Caco-2 (cell line): Measurements from ENCODE around the gene COX7A2. TPM values are rescaled to one million over a fixed set of nuclear protein-coding genes. Genes with fewer than 3 reads are reported as not detected.

Experiments
- BruUV-seq: library from RNA; stranded (reverse); fragments of 400-500 nt; replicated peaks from 2 replicates; lab custom pipeline; 2021; lab: Mats Ljungman, UMichigan
- CTCF ChIA-PET: fragments of 300-600 bp; sonication (Branson Sonifier 250); formaldehyde crosslinking; loops from one replicate; lab custom pipeline; 2022; ENCODE audit warnings: antibody characterized with exemption; lab: Charles Lee
- POLR2A ChIA-PET: fragments of 300-600 bp; sonication (Branson Sonifier 250); formaldehyde crosslinking; loops from one replicate; lab custom pipeline; 2022; ENCODE audit warnings: antibody characterized with exemption; lab: Charles Lee
- DNase-seq, 2 experiments: peaks; one replicate each; pipeline versions ENCODE4 v3.0.0 to v3.0.0-alpha.2; 2020 to 2022
- H3K27me3 ChIP-seq: replicated peaks from 2 replicates; pipeline ENCODE4 v1.6.0; 2011; ENCODE audit warnings: low read length; ENCODE audit not compliant: control insufficient read depth, insufficient read depth
- H3K36me3 ChIP-seq: 2 replicates; pipeline ENCODE4 v1.5.1; 2011; ENCODE audit warnings: low read length; ENCODE audit not compliant: control insufficient read depth, insufficient read depth
- H3K4me1 ChIP-seq: fragments of 250-450 bp; sonication (Bioruptor Pico); 2 replicates; pipeline ENCODE4 v1.5.1; 2020; ENCODE audit warnings: mild to moderate bottlenecking
- H3K4me3 ChIP-seq: 2 replicates; pipeline ENCODE4 v1.5.1; 2011; ENCODE audit warnings: low read depth, mild to moderate bottlenecking, control low read depth, low read length
- H3K9me3 ChIP-seq: fragments of 250-450 bp; sonication (Bioruptor Pico); 2 replicates; pipeline ENCODE4 v1.5.1; 2020; ENCODE audit warnings: mild to moderate bottlenecking, moderate library complexity
- H3K27ac Mint-ChIP-seq: one replicate; pipeline ENCODE4 v1.8.0; 2022; ENCODE audit warnings: mixed read lengths; ENCODE audit not compliant: unreplicated experiment
- H3K27me3 Mint-ChIP-seq: one replicate; pipeline ENCODE4 v1.8.0; 2022; ENCODE audit warnings: mixed read lengths; ENCODE audit not compliant: insufficient read depth, unreplicated experiment
- H3K36me3 Mint-ChIP-seq: one replicate; pipeline ENCODE4 v1.8.0; 2022; ENCODE audit warnings: mild to moderate bottlenecking, mixed read lengths; ENCODE audit not compliant: insufficient read depth, unreplicated experiment
- H3K4me1 Mint-ChIP-seq: one replicate; pipeline ENCODE4 v1.8.0; 2022; ENCODE audit warnings: low read depth, mixed read lengths; ENCODE audit not compliant: unreplicated experiment
- H3K4me3 Mint-ChIP-seq: one replicate; pipeline ENCODE4 v1.8.0; 2022; ENCODE audit warnings: mild to moderate bottlenecking, moderate library complexity, mixed read lengths; ENCODE audit not compliant: unreplicated experiment
- H3K9me3 Mint-ChIP-seq: one replicate; pipeline ENCODE4 v1.8.0; 2022; ENCODE audit warnings: mixed read lengths; ENCODE audit not compliant: unreplicated experiment
- intact Hi-C: fragments of 100-400 bp; cut with micrococcal nuclease; formaldehyde crosslinking; loops from one replicate; pipeline ENCODE4 v1.10.0; 2022; ENCODE audit not compliant: unreplicated experiment
- total RNA-seq: library from RNA; stranded (reverse); gene quantifications from 2 replicates; pipeline ENCODE4 v1.2.3, GENCODE V29; 2022
- TF ChIP-seq, protein P1 (sequence below), 2 experiments: fragments of 200-600 bp in 1 of 2; IDR thresholded peaks; 1 replicate in 1 of 2; 2 replicates in 1 of 2; pipeline versions ENCODE4 v1.5.1 to v1.8.0; 2011 to 2022; ENCODE audit warnings: antibody characterized with exemption in 1 of 2, control low read depth in 1 of 2, inconsistent platforms in 1 of 2, low read depth in 1 of 2, low read length in 1 of 2, mild to moderate bottlenecking in 1 of 2, moderate library complexity in 1 of 2; ENCODE audit not compliant: insufficient read depth in 1 of 2, severe bottlenecking in 1 of 2, unreplicated experiment in 1 of 2

Gene COX7A2
- total RNA-seq, 1 experiment from 2014 or later: 381 TPM

DNA sequence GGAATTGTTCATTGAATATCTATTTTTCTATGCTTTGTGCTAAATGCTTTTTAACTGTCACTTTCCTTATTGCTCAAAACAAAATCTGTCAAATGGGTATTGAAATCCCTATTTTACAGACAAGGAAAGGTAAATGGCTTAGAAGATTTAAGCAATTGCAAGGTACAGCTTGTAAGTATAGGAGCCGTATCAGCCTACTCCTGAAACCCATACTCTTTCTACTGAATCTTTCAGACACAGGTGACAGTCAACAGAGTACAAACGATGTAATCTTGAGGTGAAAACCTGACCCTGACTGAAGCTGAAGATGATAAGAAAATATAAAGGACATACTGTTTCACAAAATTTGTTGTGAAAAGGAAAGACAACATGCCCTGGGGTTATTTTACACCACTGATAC, 7.0 kb upstream of the COX7A2 start:
- Mint-ChIP-seq H3K27me3 (no peaks in the 10 kb centered on the region), H3K9me3 (no peaks in the 10 kb centered on the region), H3K27ac (no peak overlapping the region), H3K4me3 (no peak overlapping the region), H3K4me1 (no peaks in the 10 kb centered on the region), H3K36me3 (no peaks in the 10 kb centered on the region)
- intact Hi-C loops: no loop called here
- Histone ChIP-seq H3K4me1 (no peaks in the 10 kb centered on the region), H3K36me3 (no peaks in the 10 kb centered on the region), H3K9me3 (no peaks in the 10 kb centered on the region), H3K27me3 (no peaks in the 10 kb centered on the region), H3K4me3 (no peak overlapping the region)
- TF ChIP-seq, protein P1, sequence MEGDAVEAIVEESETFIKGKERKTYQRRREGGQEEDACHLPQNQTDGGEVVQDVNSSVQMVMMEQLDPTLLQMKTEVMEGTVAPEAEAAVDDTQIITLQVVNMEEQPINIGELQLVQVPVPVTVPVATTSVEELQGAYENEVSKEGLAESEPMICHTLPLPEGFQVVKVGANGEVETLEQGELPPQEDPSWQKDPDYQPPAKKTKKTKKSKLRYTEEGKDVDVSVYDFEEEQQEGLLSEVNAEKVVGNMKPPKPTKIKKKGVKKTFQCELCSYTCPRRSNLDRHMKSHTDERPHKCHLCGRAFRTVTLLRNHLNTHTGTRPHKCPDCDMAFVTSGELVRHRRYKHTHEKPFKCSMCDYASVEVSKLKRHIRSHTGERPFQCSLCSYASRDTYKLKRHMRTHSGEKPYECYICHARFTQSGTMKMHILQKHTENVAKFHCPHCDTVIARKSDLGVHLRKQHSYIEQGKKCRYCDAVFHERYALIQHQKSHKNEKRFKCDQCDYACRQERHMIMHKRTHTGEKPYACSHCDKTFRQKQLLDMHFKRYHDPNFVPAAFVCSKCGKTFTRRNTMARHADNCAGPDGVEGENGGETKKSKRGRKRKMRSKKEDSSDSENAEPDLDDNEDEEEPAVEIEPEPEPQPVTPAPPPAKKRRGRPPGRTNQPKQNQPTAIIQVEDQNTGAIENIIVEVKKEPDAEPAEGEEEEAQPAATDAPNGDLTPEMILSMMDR (IDR thresholded peaks at IDR 0.05; ENCODE audit: insufficient read depth in 1 of 2, low read depth in 1 of 2, low read length in 1 of 2, severe bottlenecking in 1 of 2, unreplicated experiment in 1 of 2): no peak
- CTCF ChIA-PET: no interaction called here
- BruUV-seq: no TSS peak
- no peak for DNase-seq
- POLR2A ChIA-PET: no interaction called here

DNA sequence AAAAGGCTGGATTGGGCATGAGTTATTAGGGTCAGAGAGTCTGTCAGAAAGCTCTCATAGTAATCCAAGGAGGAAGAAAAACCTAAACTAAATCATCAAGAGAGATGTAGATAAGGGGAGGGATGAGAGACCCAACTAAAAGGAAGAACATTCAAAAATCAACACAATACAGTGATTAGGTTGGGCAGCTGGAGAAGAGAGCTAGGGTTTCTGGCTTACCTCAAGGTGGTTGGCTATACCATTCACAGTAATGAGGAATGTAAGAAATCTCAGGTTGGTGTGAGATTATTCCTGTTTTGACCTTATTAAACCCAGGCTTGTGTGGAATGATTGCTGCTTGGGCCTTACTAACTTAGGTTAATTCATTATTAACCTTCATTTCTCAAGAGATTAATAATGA, 6.2 kb upstream of the COX7A2 start:
- intact Hi-C loops: no loop called here
- H3K9me3 Mint-ChIP-seq: no peaks in the 10 kb centered on the region
- Histone ChIP-seq H3K4me3 (no peak overlapping the region), H3K27me3 (no peaks in the 10 kb centered on the region), H3K36me3 (no peaks in the 10 kb centered on the region), H3K4me1 (no peaks in the 10 kb centered on the region), H3K9me3 (no peaks in the 10 kb centered on the region)
- BruUV-seq: no TSS peak
- H3K36me3 Mint-ChIP-seq: no peaks in the 10 kb centered on the region
- ChIA-PET CTCF (no interaction called here), POLR2A (no interaction called here)
- H3K4me3 Mint-ChIP-seq: no peak overlapping the region
- H3K27ac Mint-ChIP-seq: no peak overlapping the region
- no peaks in the 10 kb centered on the region for H3K27me3 Mint-ChIP-seq
- TF ChIP-seq, protein P1 (IDR thresholded peaks at IDR 0.05; ENCODE audit: insufficient read depth in 1 of 2, low read depth in 1 of 2, low read length in 1 of 2, severe bottlenecking in 1 of 2, unreplicated experiment in 1 of 2): no peak
- H3K4me1 Mint-ChIP-seq: no peaks in the 10 kb centered on the region
- DNase-seq: no peak

DNA sequence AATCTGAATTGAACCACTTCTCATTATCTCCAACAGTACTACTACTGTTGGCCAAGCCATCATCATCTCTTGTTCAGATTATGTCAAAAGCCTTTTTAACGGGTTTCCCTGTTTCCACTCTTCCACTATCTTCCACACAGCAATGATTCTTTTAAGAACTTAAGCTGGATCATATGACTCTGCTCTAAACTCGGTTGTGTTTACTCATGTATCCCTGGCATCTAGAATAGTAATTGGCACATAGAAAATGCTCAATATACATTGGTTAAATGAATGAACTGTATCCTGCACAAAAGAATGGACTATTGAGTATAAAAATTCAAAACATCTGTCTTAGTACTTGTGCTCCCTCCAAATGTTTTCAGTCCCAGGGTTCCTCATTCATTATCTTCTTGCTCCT, 2.8 kb upstream of the COX7A2 start:
- no peaks in the 10 kb centered on the region for H3K36me3 ChIP-seq
- H3K27me3 ChIP-seq: no peaks in the 10 kb centered on the region
- no peaks in the 10 kb centered on the region for H3K9me3 ChIP-seq
- POLR2A ChIA-PET: no interaction called here
- no peaks in the 10 kb centered on the region for H3K9me3 Mint-ChIP-seq
- H3K4me1 Mint-ChIP-seq: no peaks in the 10 kb centered on the region
- H3K4me3 ChIP-seq: no peak overlapping the region
- H3K4me3 Mint-ChIP-seq: no peak overlapping the region
- peaks cover 3% of the 10 kb centered on the region; the same call in 1 of the 2 replicates for H3K4me1 ChIP-seq
- DNase-seq: no peak
- intact Hi-C loops: no loop called here
- CTCF ChIA-PET: no interaction called here
- H3K27me3 Mint-ChIP-seq: no peaks in the 10 kb centered on the region
- peaks cover 16% of the 10 kb centered on the region for H3K36me3 Mint-ChIP-seq
- no peak overlapping the region for H3K27ac Mint-ChIP-seq
- no TSS peak for BruUV-seq
- TF ChIP-seq, protein P1 (IDR thresholded peaks at IDR 0.05; ENCODE audit: insufficient read depth in 1 of 2, low read depth in 1 of 2, low read length in 1 of 2, severe bottlenecking in 1 of 2, unreplicated experiment in 1 of 2): no peak
